HUES64 (cell line): ENCODE measurements around the gene KIAA0232.

Experiments used
- H3K27ac ChIP-seq: 2 replicates; pipeline ENCODE4 v1.7.0; 2013; ENCODE audit warnings: low read depth, low read length, inconsistent platforms
- H3K27me3 ChIP-seq: 2 replicates; pipeline ENCODE4 v1.6.1; 2013; ENCODE audit warnings: mild to moderate bottlenecking, low read length; ENCODE audit not compliant: insufficient read depth
- H3K36me3 ChIP-seq: 2 replicates; pipeline ENCODE4 v1.6.1; 2013; ENCODE audit warnings: mild to moderate bottlenecking, low read length; ENCODE audit not compliant: insufficient read depth
- H3K4me1 ChIP-seq: 2 replicates; pipeline ENCODE4 v1.6.1; 2013; ENCODE audit warnings: mild to moderate bottlenecking, low read length, moderate library complexity; ENCODE audit not compliant: insufficient read depth
- H3K4me3 ChIP-seq: 2 replicates; pipeline ENCODE4 v1.5.1; 2013; ENCODE audit warnings: mild to moderate bottlenecking, low read length, moderate library complexity
- H3K9ac ChIP-seq: 2 replicates; pipeline ENCODE4 v1.6.1; 2013; ENCODE audit warnings: mild to moderate bottlenecking, low read depth, low read length
- H3K9me3 ChIP-seq: 2 replicates; pipeline ENCODE4 v1.6.1; 2013; ENCODE audit warnings: low read depth, low read length; ENCODE audit not compliant: insufficient read depth
- WGBS: fragments of 150-250, 120-280 bp; methylation state at CpG from one replicate; pipeline ENCODE4 v1.1.7; 2013; ENCODE audit warnings: missing lambda C conversion rate; 5-methylcytosine and 5-hydroxymethylcytosine counted together

The KIAA0232 gene

GRCh38 chr4:6758728-6759127 lies 23.8 kb upstream of the KIAA0232 start:
- no peaks in the 10 kb centered on the region for H3K9me3 ChIP-seq
- H3K27me3 ChIP-seq: no peaks in the 10 kb centered on the region
- 87% methylated on average over 4 of the region's 4 CpGs for WGBS
- no peaks in the 10 kb centered on the region for H3K4me1 ChIP-seq
- no peaks in the 10 kb centered on the region for H3K36me3 ChIP-seq
- no peak overlapping the region for H3K4me3 ChIP-seq
- no peak overlapping the region for H3K9ac ChIP-seq
- H3K27ac ChIP-seq: no peak overlapping the region

DNA sequence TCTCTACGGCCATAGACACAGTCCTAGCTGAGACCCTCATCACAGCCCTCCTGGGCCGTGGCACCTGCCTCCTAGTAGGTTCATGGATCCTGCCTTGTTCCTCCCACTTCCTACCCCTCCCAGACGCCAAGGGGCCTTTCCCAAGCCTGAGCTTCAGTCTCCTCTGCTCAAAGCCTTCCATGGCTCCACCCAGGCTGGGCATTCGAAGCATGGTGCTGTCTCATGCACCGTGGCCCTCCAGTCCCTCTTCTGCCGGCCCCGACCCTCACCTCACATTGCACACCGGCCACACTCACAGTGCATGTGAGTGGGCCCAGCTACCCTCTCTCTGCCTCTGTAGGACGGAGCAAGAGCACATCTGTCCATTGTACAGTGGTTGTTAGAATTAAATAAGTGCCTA lies 21.7 kb upstream of the KIAA0232 start:
- Histone ChIP-seq H3K27me3 (no peaks in the 10 kb centered on the region), H3K27ac (no peak overlapping the region), H3K36me3 (no peaks in the 10 kb centered on the region), H3K9ac (no peak overlapping the region), H3K4me3 (no peak overlapping the region), H3K9me3 (no peaks in the 10 kb centered on the region), H3K4me1 (no peaks in the 10 kb centered on the region)
- WGBS: 90% methylated on average over 9 of the region's 9 CpGs

GRCh38 chr4:6761649-6762615 lies 20.6 kb upstream of the KIAA0232 start:
- WGBS: 91% methylated on average over 33 of the region's 35 CpGs

DNA sequence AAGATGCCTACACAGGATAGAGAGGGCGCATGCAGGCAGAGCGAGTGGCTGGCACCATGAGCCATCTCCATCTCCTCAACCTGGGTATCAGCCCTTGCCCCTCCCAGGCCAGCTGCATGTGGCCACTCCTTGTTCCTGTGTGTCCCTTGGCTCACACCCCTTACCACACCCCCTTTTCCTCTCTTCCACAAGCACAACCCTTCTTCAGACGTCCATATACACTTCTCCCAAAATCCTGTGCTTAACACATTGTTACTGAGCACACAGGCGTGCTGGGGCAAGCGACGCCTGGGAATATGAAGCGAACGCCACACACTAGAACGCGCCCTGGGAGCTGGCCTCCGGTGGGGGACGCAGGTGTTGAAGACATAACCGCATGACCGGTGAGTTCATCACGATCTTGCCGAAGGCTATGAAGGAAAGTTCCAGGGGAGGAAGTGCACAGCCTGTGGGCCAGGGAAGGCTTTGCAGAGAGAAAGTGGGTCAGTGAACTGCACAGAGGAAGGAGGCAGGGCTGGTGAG lies 19.1 kb upstream of the KIAA0232 start:
- H3K9ac ChIP-seq: no peak overlapping the region

More at GRCh38 chr4:6761649-6762615, 20.6 kb upstream of the KIAA0232 start:
- H3K27ac ChIP-seq: no peak overlapping the region
- no peaks in the 10 kb centered on the region for H3K36me3 ChIP-seq
- no peaks in the 10 kb centered on the region for H3K27me3 ChIP-seq
- H3K9ac ChIP-seq: no peak overlapping the region
- H3K4me1 ChIP-seq: no peaks in the 10 kb centered on the region
- no peaks in the 10 kb centered on the region for H3K9me3 ChIP-seq
- no peak overlapping the region for H3K4me3 ChIP-seq

GRCh38 chr4:6764976-6765620 lies 17.4 kb upstream of the KIAA0232 start:
- Histone ChIP-seq H3K36me3 (no peaks in the 10 kb centered on the region), H3K27me3 (no peaks in the 10 kb centered on the region), H3K9ac (no peak overlapping the region), H3K27ac (no peak overlapping the region), H3K4me1 (no peaks in the 10 kb centered on the region), H3K4me3 (no peak overlapping the region), H3K9me3 (no peaks in the 10 kb centered on the region)
- 94% methylated on average over 11 of the region's 11 CpGs for WGBS

More for the DNA sequence above, 19.1 kb upstream of the KIAA0232 start:
- no peaks in the 10 kb centered on the region for H3K27me3 ChIP-seq
- no peak overlapping the region for H3K27ac ChIP-seq
- no peaks in the 10 kb centered on the region for H3K36me3 ChIP-seq
- no peak overlapping the region for H3K4me3 ChIP-seq
- WGBS: 84% methylated on average over 16 of the region's 16 CpGs
- H3K4me1 ChIP-seq: no peaks in the 10 kb centered on the region
- no peaks in the 10 kb centered on the region for H3K9me3 ChIP-seq

DNA sequence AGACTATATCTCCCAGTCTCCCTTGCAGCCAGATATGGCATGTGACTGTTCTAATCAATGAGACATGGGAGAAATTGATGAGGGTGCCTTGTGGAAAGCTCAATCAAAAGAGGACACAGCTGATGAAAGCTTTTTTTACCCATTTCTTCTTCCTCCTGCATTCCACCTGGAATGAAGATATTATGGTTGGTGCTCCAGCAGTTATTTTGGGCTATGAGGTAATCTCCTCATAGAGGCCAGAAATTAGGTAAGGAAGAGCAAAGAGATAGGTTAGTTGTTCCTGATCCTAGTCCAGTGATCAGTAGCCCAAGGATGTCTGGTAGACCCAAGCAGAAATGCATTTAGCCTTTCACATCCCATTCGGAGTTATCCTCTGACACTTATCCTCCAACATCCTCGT lies 16.8 kb upstream of the KIAA0232 start:
- Histone ChIP-seq H3K36me3 (no peaks in the 10 kb centered on the region), H3K4me1 (no peaks in the 10 kb centered on the region), H3K27ac (no peak overlapping the region), H3K9me3 (no peaks in the 10 kb centered on the region), H3K27me3 (no peaks in the 10 kb centered on the region), H3K4me3 (no peak overlapping the region), H3K9ac (no peak overlapping the region)
- 91% methylated on average over 2 of the region's 2 CpGs for WGBS

GRCh38 chr4:6767386-6767747 lies 15.2 kb upstream of the KIAA0232 start:
- 96% methylated on average over 5 of the region's 6 CpGs for WGBS
- no peaks in the 10 kb centered on the region for H3K27me3 ChIP-seq
- H3K36me3 ChIP-seq: no peaks in the 10 kb centered on the region
- H3K4me1 ChIP-seq: no peaks in the 10 kb centered on the region
- H3K4me3 ChIP-seq: no peak overlapping the region
- no peak overlapping the region for H3K27ac ChIP-seq
- H3K9me3 ChIP-seq: no peaks in the 10 kb centered on the region
- no peak overlapping the region for H3K9ac ChIP-seq

GRCh38 chr4:6767748-6768538 lies 14.6 kb upstream of the KIAA0232 start:
- Histone ChIP-seq H3K36me3 (no peaks in the 10 kb centered on the region), H3K27ac (no peak overlapping the region), H3K4me3 (no peak overlapping the region), H3K9me3 (no peaks in the 10 kb centered on the region), H3K9ac (no peak overlapping the region), H3K27me3 (no peaks in the 10 kb centered on the region), H3K4me1 (no peaks in the 10 kb centered on the region)
- WGBS: 80% methylated on average over 22 of the region's 22 CpGs

- no peak overlapping the region for H3K4me3 ChIP-seq
- H3K27me3 ChIP-seq: no peaks in the 10 kb centered on the region
- WGBS: 60% methylated on average over 4 of the region's 4 CpGs
- H3K4me1 ChIP-seq: no peaks in the 10 kb centered on the region
- no peak overlapping the region for H3K27ac ChIP-seq
- H3K9me3 ChIP-seq: no peaks in the 10 kb centered on the region
- no peaks in the 10 kb centered on the region for H3K36me3 ChIP-seq
- no peak overlapping the region for H3K9ac ChIP-seq
Measured at GRCh38 chr4:6768539-6768905, 14.0 kb upstream of the KIAA0232 start.

DNA sequence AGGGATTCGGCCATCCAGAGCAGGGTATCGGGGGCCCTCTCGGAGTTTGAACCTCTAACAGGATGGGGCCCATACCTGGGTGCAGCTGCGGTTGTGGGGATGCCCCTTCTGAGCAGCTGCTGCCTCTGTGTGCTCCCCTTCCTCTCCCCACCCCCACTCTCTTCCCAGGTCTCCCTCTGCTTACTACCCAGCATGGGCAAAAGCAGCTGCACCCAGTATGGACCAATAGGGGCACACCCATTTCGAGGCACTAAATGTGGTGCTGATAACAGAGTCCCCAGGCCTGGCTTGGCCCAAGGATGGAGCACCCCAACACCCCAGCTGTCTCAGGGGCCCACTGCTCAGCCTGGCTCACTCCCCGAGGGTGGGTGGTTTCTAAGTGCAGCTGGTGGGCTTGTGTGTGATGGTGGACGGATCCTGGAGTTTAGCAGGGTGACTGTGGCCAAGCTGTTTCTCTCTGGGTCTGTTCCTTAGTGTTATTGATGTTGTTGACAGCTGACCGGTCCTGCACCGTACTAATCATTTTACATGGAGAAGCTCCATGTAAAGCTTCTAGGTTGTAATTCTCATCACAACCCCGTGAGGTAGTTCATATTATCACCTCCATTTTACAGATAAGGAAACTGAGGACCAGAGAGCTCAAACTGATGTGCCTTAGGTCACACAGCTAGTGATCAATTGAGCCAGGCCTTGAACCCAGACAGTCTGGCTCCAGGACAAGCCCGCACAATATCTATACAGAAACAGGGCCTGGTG lies 13.1 kb upstream of the KIAA0232 start:
- WGBS: 91% methylated on average over 11 of the region's 11 CpGs
- Histone ChIP-seq H3K4me1 (no peaks in the 10 kb centered on the region), H3K27ac (no peak overlapping the region), H3K4me3 (no peak overlapping the region), H3K36me3 (no peaks in the 10 kb centered on the region), H3K27me3 (no peaks in the 10 kb centered on the region), H3K9me3 (no peaks in the 10 kb centered on the region), H3K9ac (no peak overlapping the region)
